GM12865 (cell line): ENCODE measurements around the gene CDRT15L2.
"Not testable (repeated sequence)": the region's sequence is repeated elsewhere in the genome, so short reads cannot be mapped to it uniquely, and the experiment has no call there.

Experiments
- DNase-seq: peaks from one replicate; pipeline ENCODE4 v3.0.0; 2010; ENCODE audit warnings: low read depth
- H3K4me3 ChIP-seq: 2 replicates; pipeline ENCODE4 v1.5.1; 2011; ENCODE audit warnings: mild to moderate bottlenecking, low read depth, low read length, control low read depth
- TF ChIP-seq, protein P1 (sequence below): IDR thresholded peaks from 2 replicates; pipeline ENCODE4 v1.5.1; 2011; ENCODE audit warnings: low read length, control low read depth, low read depth, inconsistent platforms; ENCODE audit not compliant: insufficient read depth; ENCODE audit errors: missing control alignments

CDRT15L2 gene

GRCh38 chr17:20611309-20611708, 31.8 kb downstream of the CDRT15L2 start:
- no peak overlapping the region for H3K4me3 ChIP-seq
- TF ChIP-seq, protein P1, sequence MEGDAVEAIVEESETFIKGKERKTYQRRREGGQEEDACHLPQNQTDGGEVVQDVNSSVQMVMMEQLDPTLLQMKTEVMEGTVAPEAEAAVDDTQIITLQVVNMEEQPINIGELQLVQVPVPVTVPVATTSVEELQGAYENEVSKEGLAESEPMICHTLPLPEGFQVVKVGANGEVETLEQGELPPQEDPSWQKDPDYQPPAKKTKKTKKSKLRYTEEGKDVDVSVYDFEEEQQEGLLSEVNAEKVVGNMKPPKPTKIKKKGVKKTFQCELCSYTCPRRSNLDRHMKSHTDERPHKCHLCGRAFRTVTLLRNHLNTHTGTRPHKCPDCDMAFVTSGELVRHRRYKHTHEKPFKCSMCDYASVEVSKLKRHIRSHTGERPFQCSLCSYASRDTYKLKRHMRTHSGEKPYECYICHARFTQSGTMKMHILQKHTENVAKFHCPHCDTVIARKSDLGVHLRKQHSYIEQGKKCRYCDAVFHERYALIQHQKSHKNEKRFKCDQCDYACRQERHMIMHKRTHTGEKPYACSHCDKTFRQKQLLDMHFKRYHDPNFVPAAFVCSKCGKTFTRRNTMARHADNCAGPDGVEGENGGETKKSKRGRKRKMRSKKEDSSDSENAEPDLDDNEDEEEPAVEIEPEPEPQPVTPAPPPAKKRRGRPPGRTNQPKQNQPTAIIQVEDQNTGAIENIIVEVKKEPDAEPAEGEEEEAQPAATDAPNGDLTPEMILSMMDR = no peak
- DNase-seq = no peak

- TF ChIP-seq, protein P1 = no peak
- H3K4me3 ChIP-seq = no peak overlapping the region
- no peak for DNase-seq
These were observed 33.1 kb downstream of the CDRT15L2 start for GRCh38 chr17:20612635-20613034.

- TF ChIP-seq, protein P1 = no peak
- DNase-seq = no peak
These were observed 33.7 kb downstream of the CDRT15L2 start for GRCh38 chr17:20613248-20613647.

DNA sequence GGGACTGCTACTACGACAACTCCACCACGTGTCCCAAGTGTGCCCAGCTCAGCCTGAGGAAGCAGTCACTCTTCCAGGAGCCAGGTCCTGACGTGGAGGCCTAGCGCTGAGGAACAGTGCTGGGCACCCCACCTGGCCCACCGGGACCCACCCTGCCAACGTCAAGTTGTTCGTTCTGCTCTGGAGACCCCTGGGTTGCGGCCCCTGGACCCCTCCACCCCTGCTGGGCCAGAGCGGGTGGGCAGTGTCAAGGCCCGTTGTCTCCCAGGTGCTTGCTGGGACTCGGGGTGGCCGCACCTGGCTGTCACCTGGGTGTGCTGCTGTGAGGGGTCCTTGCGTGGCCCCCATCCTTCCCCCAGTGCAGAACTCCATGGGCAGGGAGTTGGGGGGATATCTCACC, 34.4 kb downstream of the CDRT15L2 start:
- TF ChIP-seq, protein P1 = no peak
- H3K4me3 ChIP-seq = no peak overlapping the region
- no peak for DNase-seq

More at GRCh38 chr17:20613248-20613647, 33.7 kb downstream of the CDRT15L2 start:
- no peak overlapping the region for H3K4me3 ChIP-seq

GRCh38 chr17:20615461-20615860, 35.9 kb downstream of the CDRT15L2 start:
- not testable (repeated sequence) for DNase-seq, H3K4me3 ChIP-seq
